Measurements from ENCODE around the gene ITGA3. TPM values are rescaled to one million over a fixed set of nuclear protein-coding genes. Genes with fewer than 3 reads are reported as not detected.
A peak's percentile ranks its signal among the peaks of the same experiment; 100 is the strongest.

ITGA3 gene
- 10 to 100 TPM; 26.5 to 35.9 TPM for total RNA-seq
- long read RNA-seq, partial matches to known transcripts = 16 of 21 reads
- long read RNA-seq, other reads (novel, unspliced or antisense) = 2 of 21 reads

DNA sequence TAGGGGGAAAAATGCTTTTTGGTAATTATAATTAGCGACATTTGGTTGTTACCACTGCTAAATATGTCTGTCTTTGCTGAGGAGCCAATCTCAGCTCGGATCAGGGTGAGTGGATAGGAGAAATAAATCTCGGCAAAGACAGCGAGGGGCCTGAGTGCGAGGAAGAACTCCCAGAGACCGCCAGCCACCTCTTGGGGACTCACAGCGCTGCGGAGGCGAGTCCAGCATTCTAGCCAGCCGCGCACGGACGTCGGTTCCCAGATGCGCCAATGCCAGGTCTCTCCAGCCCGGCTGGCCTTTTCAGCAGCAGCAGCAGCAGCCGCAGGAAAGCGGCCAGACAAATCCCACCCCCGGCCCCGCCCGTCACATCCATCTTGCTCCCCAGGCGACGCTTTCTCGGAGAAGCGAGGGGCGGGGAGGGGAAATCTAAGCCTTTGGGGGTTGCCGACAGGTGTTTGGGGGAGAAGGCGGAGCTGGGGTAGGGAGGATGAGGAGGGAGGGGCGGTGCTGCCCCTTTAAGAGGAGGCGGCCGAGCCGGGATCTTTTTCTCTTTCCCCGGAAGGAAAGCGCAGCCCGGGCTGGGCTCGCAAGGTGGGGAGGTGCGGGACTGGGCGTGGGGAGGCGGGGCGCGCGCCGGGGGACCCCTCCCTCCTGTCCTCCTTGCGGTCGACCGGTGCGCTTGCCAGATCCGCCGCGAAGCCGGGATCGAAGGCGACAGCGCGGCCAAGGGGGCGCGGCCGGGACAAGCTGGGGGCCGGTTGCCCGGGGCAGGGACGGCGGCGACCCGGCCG lies at the start of gene ITGA3:
Gene ITGA3, plus strand, starts transcription at position 685 of the 791 bp plus-strand sequence. CDS start 330 bp downstream, outside the sequence.
- intact Hi-C loops (cut with DNase I) = loop anchor here in 1 of 2 donors (5.0 kb wide), 1 partner anchor 37 kb away; no protein-coding TSS in a partner anchor
- ATAC-seq (peak; percentile 74 to 79), DNase-seq (peak; percentile 86)

- no peak for DNase-seq
- no peak for ATAC-seq
- intact Hi-C loops (cut with DNase I) = no loop called here
These were observed 46.6 kb upstream of the ITGA3 start for GRCh38 chr17:50009282-50009681.

DNA sequence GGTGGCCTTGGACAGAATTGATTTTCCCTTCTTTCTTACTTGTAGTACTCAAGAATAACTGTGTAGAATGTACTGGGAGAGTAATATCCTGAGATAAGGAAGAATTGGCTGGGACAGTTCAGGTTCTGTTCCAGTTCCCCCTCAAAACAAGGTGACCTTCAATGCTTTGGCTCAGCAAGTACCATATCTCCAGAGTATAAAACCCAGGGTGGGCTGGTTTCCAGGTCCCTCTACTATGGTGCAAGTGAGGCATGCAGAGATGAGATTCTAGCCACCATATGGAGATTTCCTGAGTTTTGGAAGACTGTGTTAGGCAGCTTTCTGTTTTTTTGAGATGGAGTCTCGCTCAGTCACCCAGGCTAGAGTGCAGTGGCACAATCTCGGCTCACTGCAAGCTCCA lies 42.8 kb upstream of the ITGA3 start:
- ATAC-seq (no peak), DNase-seq (no peak)
- intact Hi-C loops (cut with DNase I) = no loop called here

- intact Hi-C loops (cut with DNase I) = no loop called here
- no peak for DNase-seq
- no peak for ATAC-seq
These were observed 41.3 kb upstream of the ITGA3 start for GRCh38 chr17:50014471-50015088.

DNA sequence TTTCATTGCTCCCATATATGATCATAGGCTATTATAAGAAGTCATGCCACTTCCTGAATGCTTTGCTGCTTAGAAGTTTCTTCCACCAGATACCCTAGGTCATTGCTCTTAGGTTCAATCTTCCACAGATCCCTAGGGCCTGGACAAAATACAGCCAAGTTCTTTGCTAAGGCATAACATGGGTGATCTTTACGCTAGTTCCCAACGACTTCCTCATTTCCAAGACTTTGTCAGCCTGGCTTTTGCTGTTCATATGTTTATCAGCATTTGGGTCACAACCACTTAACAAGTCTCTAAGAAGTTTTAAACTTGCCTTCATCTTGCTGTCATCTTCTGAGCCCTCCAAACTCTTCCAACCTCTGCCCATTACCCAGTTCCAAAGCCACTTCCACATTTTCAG lies 40.8 kb upstream of the ITGA3 start:
- no peak for ATAC-seq
- intact Hi-C loops (cut with DNase I) = no loop called here
- DNase-seq = no peak

GRCh38 chr17:50018909-50019308 lies 37.0 kb upstream of the ITGA3 start:
- intact Hi-C loops (cut with DNase I) = no loop called here
- ATAC-seq (no peak), DNase-seq (no peak)

DNA sequence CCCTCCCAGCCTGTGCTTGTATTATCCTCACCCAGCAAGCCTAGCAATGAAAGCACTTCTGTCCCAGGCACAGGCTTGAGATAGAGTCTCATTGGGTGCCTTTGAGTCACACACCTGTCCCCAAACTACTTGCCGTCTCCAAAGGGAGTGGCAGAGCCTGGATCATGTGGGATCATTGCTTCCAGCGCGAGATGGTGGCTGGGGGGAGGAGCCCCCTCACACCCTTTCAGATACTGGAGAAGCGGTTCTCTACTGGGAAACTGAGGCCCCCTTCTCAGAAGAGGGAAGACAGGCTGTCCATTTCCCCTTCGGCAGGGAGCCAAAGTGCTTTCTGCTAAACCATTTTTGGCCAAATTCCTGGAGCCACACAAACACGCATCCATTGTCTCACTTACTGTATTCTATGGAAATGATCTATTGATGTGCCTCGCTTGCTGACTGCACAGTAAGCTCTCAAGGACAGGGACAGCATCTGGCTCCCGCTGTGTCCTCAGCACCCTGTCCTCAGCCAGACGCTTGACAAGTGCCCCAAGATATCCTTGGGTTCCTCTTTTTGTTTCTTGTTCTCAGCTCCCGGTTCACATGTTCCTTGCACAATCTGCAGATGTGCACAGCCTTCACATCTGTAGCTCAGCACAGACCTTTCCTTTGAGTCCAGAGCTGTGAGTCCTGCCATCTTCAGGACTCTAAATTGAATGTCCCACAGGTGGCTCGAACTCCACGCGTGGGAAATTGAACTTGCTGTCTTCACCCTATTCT lies 34.9 kb upstream of the ITGA3 start:
- no peak for ATAC-seq
- intact Hi-C loops (cut with DNase I) = no loop called here
- DNase-seq = no peak

DNA sequence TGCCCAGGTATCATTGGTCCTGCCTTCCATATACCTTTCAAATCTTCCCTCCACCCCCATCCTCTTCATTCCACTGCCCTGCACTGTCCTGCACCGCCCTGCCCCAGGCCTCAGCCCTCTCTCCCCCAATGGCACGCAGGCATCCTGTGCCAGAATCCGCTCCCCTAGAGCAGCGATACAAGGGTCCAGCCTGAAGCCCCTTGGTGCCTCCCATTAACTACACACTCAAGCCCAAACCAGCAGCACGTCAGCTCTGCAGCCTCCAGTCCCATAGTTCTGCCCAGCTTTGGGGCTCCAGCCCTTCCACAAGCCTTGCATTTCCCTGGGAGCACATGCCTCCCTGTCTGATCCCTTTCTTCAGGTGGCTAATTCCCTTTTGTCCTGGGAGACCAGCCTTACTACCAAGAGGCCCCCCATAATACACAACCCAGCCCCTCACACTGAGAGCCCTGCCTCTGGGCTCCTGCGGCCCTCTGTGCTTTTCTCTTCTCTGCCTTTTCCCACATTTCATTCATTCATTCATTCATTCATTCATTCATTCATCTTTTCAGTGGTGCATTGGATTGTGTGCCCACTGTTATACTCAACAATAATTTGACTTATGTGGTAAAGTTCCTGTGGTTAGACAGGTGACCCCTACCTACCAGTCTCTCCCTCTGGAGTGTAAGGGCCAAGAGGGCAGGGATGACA lies 34.1 kb upstream of the ITGA3 start:
- intact Hi-C loops (cut with DNase I) = no loop called here
- no peak for ATAC-seq
- no peak for DNase-seq

DNA sequence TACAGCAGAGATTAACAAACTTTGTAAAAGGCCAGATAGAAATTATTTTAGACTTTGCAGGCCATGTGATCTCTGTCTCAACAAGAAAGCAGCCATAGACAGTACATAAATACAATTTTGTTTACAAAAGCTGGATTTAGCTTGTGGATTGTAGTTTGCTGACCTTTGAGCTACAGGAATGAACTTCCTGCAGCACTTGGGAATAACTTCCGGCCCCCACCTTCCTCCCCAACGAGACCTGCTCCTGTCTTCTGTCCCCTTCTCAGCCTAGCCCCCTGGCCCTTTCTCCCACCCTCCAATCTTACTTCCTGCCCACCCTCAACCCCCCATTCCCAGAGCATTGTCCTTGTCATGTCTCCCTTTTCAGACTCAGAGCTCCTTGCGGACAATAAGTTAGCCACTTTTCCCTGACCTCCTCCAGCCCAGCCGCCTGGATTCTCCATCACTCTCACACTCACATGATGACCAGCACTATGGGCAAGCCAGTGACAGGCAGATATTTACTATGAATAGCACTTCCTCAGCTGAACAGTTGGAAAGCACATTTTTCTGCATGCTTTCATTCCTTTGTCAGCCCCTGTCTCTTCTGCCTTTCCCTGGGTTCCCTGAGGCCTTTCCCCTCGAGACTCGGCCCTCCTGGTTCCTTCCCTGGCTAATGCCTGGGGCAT lies 33.3 kb upstream of the ITGA3 start:
- DNase-seq (no peak), ATAC-seq (no peak)
- intact Hi-C loops (cut with DNase I) = no loop called here

GRCh38 chr17:50023520-50023919 lies 32.4 kb upstream of the ITGA3 start:
- intact Hi-C loops (cut with DNase I) = no loop called here
- ATAC-seq (no peak), DNase-seq (no peak)

DNA sequence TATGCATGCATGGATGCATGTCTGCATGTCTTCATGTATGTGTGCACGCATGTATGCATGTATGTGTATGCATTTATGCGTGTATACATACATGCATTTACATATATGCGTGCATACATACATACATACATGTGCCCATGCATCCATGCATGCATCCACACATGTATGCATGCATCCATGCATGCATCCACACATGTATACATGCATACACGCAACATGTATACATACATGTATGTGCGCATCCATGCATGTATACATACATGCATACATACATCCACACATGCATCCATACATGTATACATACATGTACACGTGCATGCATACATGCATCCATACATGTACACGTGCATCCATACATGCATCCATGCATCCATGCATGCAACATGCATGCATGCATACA lies 31.1 kb upstream of the ITGA3 start:
- intact Hi-C loops (cut with DNase I) = no loop called here
- ATAC-seq = no peak
- no peak for DNase-seq

GRCh38 chr17:50026046-50026675 lies 29.7 kb upstream of the ITGA3 start:
- intact Hi-C loops (cut with DNase I) = loop anchor here (1.0 to 2.0 kb wide), 2 partner anchors 61 to 65 kb away; no protein-coding TSS in a partner anchor
- ATAC-seq (no peak), DNase-seq (no peak)

GRCh38 chr17:50026837-50027171 lies 29.1 kb upstream of the ITGA3 start:
- intact Hi-C loops (cut with DNase I) = loop anchor here (1.0 to 2.0 kb wide), 2 partner anchors 60 to 64 kb away; no protein-coding TSS in a partner anchor
- DNase-seq (peak; percentile 83), ATAC-seq (peak; percentile 81 to 83)

- intact Hi-C loops (cut with DNase I) = loop anchor here in 1 of 2 donors (2.0 kb wide), 1 partner anchor 63 kb away; no protein-coding TSS in a partner anchor
- peak; percentile 64 to 93 for ATAC-seq
- DNase-seq = peak; percentile 81
These were observed 28.6 kb upstream of the ITGA3 start for GRCh38 chr17:50027172-50027880.

GRCh38 chr17:50027881-50028735 lies 27.8 kb upstream of the ITGA3 start:
- no peak for DNase-seq
- intact Hi-C loops (cut with DNase I) = loop anchor here in 1 of 2 donors (2.0 kb wide), 1 partner anchor 63 kb away; no protein-coding TSS in a partner anchor
- peak; percentile 5 to 65 for ATAC-seq

DNA sequence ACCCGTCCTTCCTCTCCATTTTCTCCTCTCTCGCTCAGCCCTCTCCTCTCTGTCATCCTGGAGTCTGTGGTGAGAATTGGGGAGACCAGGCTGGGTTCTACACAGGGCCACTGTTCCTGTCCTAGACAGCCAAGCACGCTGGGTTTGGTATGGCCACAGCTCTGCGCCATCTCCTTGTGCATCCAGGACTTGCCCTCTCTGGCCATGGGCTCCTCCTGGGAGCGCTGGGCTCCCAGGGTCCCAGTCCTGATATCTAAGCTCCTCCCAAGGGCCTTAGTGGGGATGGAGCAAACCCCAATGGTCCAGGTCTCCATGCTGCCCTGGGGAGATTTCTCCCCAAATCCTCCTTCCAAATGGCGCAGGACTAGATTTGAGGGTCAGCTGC lies 27.2 kb upstream of the ITGA3 start:
- ATAC-seq (no peak), DNase-seq (no peak)
- intact Hi-C loops (cut with DNase I) = no loop called here

DNA sequence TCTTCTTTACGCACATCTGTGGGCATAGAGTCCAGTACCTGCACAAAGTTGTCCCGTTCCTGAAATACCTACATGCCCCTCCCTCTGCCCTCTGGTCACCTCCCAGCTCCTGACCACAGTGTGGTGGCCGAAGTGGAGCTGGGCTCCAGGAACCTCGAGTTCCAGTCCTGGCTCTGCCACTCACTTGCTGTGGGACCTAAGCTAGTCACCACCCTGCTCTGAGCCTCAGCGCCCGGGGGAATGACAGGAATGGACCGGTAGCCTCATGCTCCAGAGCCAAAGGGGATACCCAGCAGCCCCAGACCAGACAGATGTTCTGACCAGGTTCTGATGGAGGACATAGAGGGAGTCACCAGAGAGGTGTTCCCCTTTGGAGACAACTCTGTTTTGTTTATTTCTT lies 26.7 kb upstream of the ITGA3 start:
- intact Hi-C loops (cut with DNase I) = no loop called here
- no peak for DNase-seq
- no peak for ATAC-seq

All from left cardiac atrium (tissue), 4 donors.